Measurements from ENCODE around the gene ANKS1A.

ANKS1A gene

DNA sequence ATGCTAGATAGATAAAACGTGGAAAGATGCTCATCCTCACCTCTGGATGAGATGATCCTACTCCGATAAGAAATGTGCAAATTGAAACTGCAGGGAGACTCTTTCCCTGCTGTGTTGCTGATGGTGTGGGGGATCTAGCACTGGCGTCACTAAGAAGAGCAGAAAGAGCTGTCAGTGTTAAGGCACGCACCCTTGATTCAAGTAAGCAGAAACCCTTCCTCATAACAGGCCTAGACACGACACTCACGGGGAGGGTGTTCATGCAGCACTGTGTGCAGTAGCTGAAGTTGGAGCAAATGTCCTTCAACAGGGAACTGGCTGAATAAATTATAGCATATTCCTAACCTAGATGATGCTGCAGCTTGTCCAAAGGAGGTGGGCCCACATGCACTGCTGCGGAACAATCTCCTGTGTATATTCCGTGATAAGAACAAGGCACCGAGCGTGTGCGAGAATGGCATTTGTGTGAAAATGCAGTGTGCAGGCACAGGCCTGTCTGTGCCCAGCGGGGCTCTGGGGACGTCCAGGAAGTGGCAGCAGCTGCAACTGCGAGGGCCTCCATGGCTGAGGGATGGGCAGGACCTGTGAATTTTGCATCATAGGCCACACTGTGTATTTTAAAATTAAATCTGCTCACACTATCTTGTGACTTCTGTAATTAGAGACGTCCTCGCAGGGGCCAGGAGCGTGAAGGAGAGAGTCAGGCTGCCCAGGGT is 188.1 kb downstream of the ANKS1A start:
- H3K4me3 ChIP-seq (ENCODE audit: low read length): no peak overlapping the region
- no peak overlapping the region for H3K27ac ChIP-seq (ENCODE audit: low read length)
- H3K9me2 ChIP-seq (replicated peaks; ENCODE audit: insufficient read depth, low read length): no peaks in the 10 kb centered on the region
- DNase-seq: no peak
- no peak overlapping the region for H3K9ac ChIP-seq (ENCODE audit: low read length)
- H3K4me2 ChIP-seq (ENCODE audit: low read depth, low read length): no peak overlapping the region
- H3K36me3 ChIP-seq (replicated peaks; ENCODE audit: insufficient read depth, low read length): no peaks in the 10 kb centered on the region
- no peaks in the 10 kb centered on the region for H3K9me3 ChIP-seq (replicated peaks; ENCODE audit: insufficient read depth, low read length)
- H3F3A ChIP-seq (ENCODE audit: insufficient read depth, low read length): no peaks in the 10 kb centered on the region
- no peaks in the 10 kb centered on the region for H4K20me1 ChIP-seq (ENCODE audit: insufficient read depth, low read length)
- H2AFZ ChIP-seq (ENCODE audit: low read length): no peak overlapping the region
- H3K27me3 ChIP-seq (replicated peaks; ENCODE audit: insufficient read depth, low read length): no peaks in the 10 kb centered on the region
- H3K79me2 ChIP-seq (ENCODE audit: low read length): no peaks in the 10 kb centered on the region
- TF ChIP-seq EZH2phosphoT487 (IDR thresholded peaks at IDR 0.05; ENCODE audit: low read length) (no peak), EZH2 (optimal IDR thresholded peaks at IDR 0.05; ENCODE audit: low read depth, low read length) (no peak)
- TF ChIP-seq, protein P1, sequence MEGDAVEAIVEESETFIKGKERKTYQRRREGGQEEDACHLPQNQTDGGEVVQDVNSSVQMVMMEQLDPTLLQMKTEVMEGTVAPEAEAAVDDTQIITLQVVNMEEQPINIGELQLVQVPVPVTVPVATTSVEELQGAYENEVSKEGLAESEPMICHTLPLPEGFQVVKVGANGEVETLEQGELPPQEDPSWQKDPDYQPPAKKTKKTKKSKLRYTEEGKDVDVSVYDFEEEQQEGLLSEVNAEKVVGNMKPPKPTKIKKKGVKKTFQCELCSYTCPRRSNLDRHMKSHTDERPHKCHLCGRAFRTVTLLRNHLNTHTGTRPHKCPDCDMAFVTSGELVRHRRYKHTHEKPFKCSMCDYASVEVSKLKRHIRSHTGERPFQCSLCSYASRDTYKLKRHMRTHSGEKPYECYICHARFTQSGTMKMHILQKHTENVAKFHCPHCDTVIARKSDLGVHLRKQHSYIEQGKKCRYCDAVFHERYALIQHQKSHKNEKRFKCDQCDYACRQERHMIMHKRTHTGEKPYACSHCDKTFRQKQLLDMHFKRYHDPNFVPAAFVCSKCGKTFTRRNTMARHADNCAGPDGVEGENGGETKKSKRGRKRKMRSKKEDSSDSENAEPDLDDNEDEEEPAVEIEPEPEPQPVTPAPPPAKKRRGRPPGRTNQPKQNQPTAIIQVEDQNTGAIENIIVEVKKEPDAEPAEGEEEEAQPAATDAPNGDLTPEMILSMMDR (IDR thresholded peaks at IDR 0.05; ENCODE audit: low read length): no peak
- H3K4me1 ChIP-seq (ENCODE audit: low read length): no peaks in the 10 kb centered on the region

DNA sequence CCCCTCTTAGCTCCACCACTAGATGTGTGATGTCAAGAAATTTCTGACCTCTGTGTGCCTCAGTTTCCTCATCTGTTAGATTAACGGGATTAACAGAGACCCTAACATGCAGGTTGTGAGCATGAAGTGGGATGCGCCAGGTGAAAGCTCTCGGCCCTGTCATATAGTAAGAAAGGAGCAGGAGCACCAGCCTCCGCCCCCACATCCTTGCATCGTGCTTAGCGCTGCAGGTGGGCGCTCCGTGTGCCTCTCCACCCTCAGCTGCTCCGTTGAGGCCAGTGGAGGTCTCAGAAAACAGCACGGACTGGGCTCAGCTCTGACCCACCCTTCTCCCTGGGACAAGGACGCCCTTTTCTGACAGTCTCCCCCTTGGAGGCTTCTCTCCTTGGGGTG is 188.7 kb downstream of the ANKS1A start:
- no peak overlapping the region for H3K27ac ChIP-seq (ENCODE audit: low read length)
- H3K9me3 ChIP-seq (replicated peaks; ENCODE audit: insufficient read depth, low read length): no peaks in the 10 kb centered on the region

DNA sequence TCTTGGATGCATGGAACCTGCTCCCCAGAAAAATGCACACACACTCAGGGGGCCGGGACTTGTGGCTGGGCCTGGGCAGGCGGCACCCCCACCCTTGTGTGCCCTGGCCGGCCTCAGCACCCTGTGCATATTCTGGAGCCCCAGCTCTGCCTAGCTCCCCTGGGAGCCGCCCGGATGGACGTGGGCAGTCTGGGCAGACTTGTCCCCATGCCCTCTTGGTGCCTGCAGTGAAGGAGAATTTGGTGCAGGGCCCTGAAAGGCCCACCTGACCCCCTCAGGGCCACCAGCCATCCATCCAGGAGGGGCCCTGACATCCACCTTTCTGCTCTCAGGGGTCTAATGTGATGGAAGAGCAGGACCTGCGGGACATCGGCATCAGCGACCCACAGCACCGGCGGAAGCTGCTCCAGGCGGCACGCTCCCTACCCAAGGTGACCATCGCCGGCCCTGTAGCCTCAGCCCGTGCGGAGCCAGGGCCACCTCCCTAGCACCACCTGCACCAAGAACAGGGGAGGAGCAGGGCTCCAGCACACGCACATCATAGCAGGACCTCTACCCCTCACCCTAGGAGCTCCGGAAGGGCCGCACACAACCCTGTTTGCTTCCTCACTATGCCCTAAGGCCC is 189.3 kb downstream of the ANKS1A start:
- Histone ChIP-seq H3K4me2 (ENCODE audit: low read depth, low read length) (no peak overlapping the region), H3K9me2 (replicated peaks; ENCODE audit: insufficient read depth, low read length) (no peaks in the 10 kb centered on the region), H3F3A (ENCODE audit: insufficient read depth, low read length) (no peaks in the 10 kb centered on the region), H3K79me2 (ENCODE audit: low read length) (no peaks in the 10 kb centered on the region), H3K4me3 (ENCODE audit: low read length) (no peak overlapping the region), H3K27ac (ENCODE audit: low read length) (no peak overlapping the region), H3K4me1 (ENCODE audit: low read length) (no peaks in the 10 kb centered on the region), H4K20me1 (ENCODE audit: insufficient read depth, low read length) (no peaks in the 10 kb centered on the region), H3K9ac (ENCODE audit: low read length) (no peak overlapping the region), H3K9me3 (replicated peaks; ENCODE audit: insufficient read depth, low read length) (no peaks in the 10 kb centered on the region), H3K36me3 (replicated peaks; ENCODE audit: insufficient read depth, low read length) (no peaks in the 10 kb centered on the region), H2AFZ (ENCODE audit: low read length) (no peak overlapping the region), H3K27me3 (replicated peaks; ENCODE audit: insufficient read depth, low read length) (no peaks in the 10 kb centered on the region)
- TF ChIP-seq EZH2phosphoT487 (IDR thresholded peaks at IDR 0.05; ENCODE audit: low read length): no peak
- TF ChIP-seq EZH2 (optimal IDR thresholded peaks at IDR 0.05; ENCODE audit: low read depth, low read length): no peak
- TF ChIP-seq, protein P1 (IDR thresholded peaks at IDR 0.05; ENCODE audit: low read length): no peak
- no peak for DNase-seq

More for the DNA sequence above, 188.7 kb downstream of the ANKS1A start:
- H3K9ac ChIP-seq (ENCODE audit: low read length): no peak overlapping the region
- no peaks in the 10 kb centered on the region for H3K79me2 ChIP-seq (ENCODE audit: low read length)
- no peak for DNase-seq
- H3K9me2 ChIP-seq (replicated peaks; ENCODE audit: insufficient read depth, low read length): no peaks in the 10 kb centered on the region
- H3K27me3 ChIP-seq (replicated peaks; ENCODE audit: insufficient read depth, low read length): no peaks in the 10 kb centered on the region
- no peak overlapping the region for H2AFZ ChIP-seq (ENCODE audit: low read length)
- no peak overlapping the region for H3K4me2 ChIP-seq (ENCODE audit: low read depth, low read length)
- H3K36me3 ChIP-seq (replicated peaks; ENCODE audit: insufficient read depth, low read length): no peaks in the 10 kb centered on the region
- TF ChIP-seq EZH2 (optimal IDR thresholded peaks at IDR 0.05; ENCODE audit: low read depth, low read length) (no peak), EZH2phosphoT487 (IDR thresholded peaks at IDR 0.05; ENCODE audit: low read length) (no peak)
- TF ChIP-seq, protein P1 (IDR thresholded peaks at IDR 0.05; ENCODE audit: low read length): no peak
- no peaks in the 10 kb centered on the region for H3K4me1 ChIP-seq (ENCODE audit: low read length)
- no peaks in the 10 kb centered on the region for H4K20me1 ChIP-seq (ENCODE audit: insufficient read depth, low read length)
- no peak overlapping the region for H3K4me3 ChIP-seq (ENCODE audit: low read length)
- H3F3A ChIP-seq (ENCODE audit: insufficient read depth, low read length): no peaks in the 10 kb centered on the region

All from MM.1S (cell line).